Mesendoderm (in vitro differentiated cells): Measurements from ENCODE around the gene VPS8.
A peak's percentile ranks its signal among the peaks of the same experiment; 100 is the strongest.

Experiments
- DNase-seq: peaks from one replicate; pipeline ENCODE4 v3.0.0; 2013
- H2AK5ac ChIP-seq: 2 replicates; pipeline ENCODE4 v1.6.1; 2013; ENCODE audit warnings: low read length, inconsistent platforms
- H2BK120ac ChIP-seq: 2 replicates; pipeline ENCODE4 v1.6.1; 2013; ENCODE audit warnings: low read depth, mild to moderate bottlenecking, low read length, moderate library complexity, mixed read lengths
- H2BK15ac ChIP-seq: replicated peaks from 2 replicates; pipeline ENCODE4 v1.6.1; 2013; ENCODE audit warnings: low read depth, mild to moderate bottlenecking, moderate library complexity
- H2BK5ac ChIP-seq: 2 replicates; pipeline ENCODE4 v1.6.1; 2013; ENCODE audit warnings: low read length, inconsistent platforms
- H3K18ac ChIP-seq: 2 replicates; pipeline ENCODE4 v1.6.1; 2013; ENCODE audit warnings: mild to moderate bottlenecking, low read length, mixed read lengths
- H3K23ac ChIP-seq: one replicate; pipeline ENCODE4 v1.6.1; 2013; ENCODE audit warnings: low read length
- H3K27ac ChIP-seq: 2 replicates; pipeline ENCODE4 v1.5.1; 2013; ENCODE audit warnings: low read depth, mild to moderate bottlenecking, inconsistent platforms, low read length, moderate library complexity
- H3K27me3 ChIP-seq: 2 replicates; pipeline ENCODE4 v1.6.1; 2013; ENCODE audit warnings: low read length, control low read depth, mild to moderate bottlenecking, inconsistent platforms; ENCODE audit not compliant: insufficient read depth, poor library complexity
- H3K36me3 ChIP-seq: 2 replicates; pipeline ENCODE4 v1.6.1; 2013; ENCODE audit warnings: low read length, inconsistent platforms; ENCODE audit not compliant: control insufficient read depth, insufficient read depth
- H3K4ac ChIP-seq: one replicate; pipeline ENCODE4 v1.6.1; 2013; ENCODE audit warnings: low read depth, mild to moderate bottlenecking, low read length, moderate library complexity
- H3K4me1 ChIP-seq: 2 replicates; pipeline ENCODE4 v1.6.1; 2013; ENCODE audit warnings: low read depth, low read length, inconsistent platforms; ENCODE audit not compliant: control insufficient read depth
- H3K4me2 ChIP-seq: 2 replicates; pipeline ENCODE4 v1.6.1; 2013; ENCODE audit warnings: low read length
- H3K4me3 ChIP-seq: 2 replicates; pipeline ENCODE4 v1.5.1; 2013; ENCODE audit warnings: mild to moderate bottlenecking, low read length
- H3K56ac ChIP-seq: one replicate; pipeline ENCODE4 v1.6.1; 2013; ENCODE audit warnings: low read length
- H3K79me1 ChIP-seq: 2 replicates; pipeline ENCODE4 v1.6.1; 2013; ENCODE audit warnings: low read length, inconsistent platforms
- H3K79me2 ChIP-seq: 2 replicates; pipeline ENCODE4 v1.6.1; 2013; ENCODE audit warnings: mild to moderate bottlenecking, low read length; ENCODE audit not compliant: control insufficient read depth, insufficient read depth
- H3K9ac ChIP-seq: 2 replicates; pipeline ENCODE4 v1.6.1; 2013; ENCODE audit warnings: low read length, inconsistent platforms
- H4K5ac ChIP-seq: one replicate; pipeline ENCODE4 v1.6.1; 2013; ENCODE audit warnings: low read length
- H4K8ac ChIP-seq: one replicate; pipeline ENCODE4 v1.6.1; 2013; ENCODE audit warnings: low read depth, mild to moderate bottlenecking, control low read depth, low read length, moderate library complexity
- WGBS: extraction: QIAGEN DNeasy Blood & Tissue Kit; methylation state at CpG from one replicate; pipeline ENCODE4 v1.1.7; 2013; ENCODE audit warnings: low lambda C conversion rate, missing lambda C conversion rate; ENCODE audit not compliant: insufficient coverage; ENCODE audit errors: extremely low coverage; 5-methylcytosine and 5-hydroxymethylcytosine counted together

VPS8 gene

GRCh38 chr3:184796551-184796950 is 15.4 kb upstream of the VPS8 start:
- no CpG with 5 or more reads among the region's 8 CpGs for WGBS
- Histone ChIP-seq H3K4me1 (peaks cover 7% of the 10 kb centered on the region), H3K36me3 (no peaks in the 10 kb centered on the region), H3K79me1 (no peaks in the 10 kb centered on the region), H2AK5ac (no peak overlapping the region), H3K18ac (peak overlapping the region; percentile 52), H3K56ac (peak overlapping the region; percentile 38), H2BK120ac (no peak overlapping the region), H3K4me2 (no peak overlapping the region), H4K8ac (no peak overlapping the region), H2BK5ac (peak overlapping the region; percentile 6), H3K79me2 (no peaks in the 10 kb centered on the region), H3K4ac (peak overlapping the region; percentile 49), H4K5ac (no peak overlapping the region), H3K23ac (no peak overlapping the region), H3K9ac (peak overlapping the region; percentile 14), H3K27ac (peak overlapping the region; percentile 60), H3K27me3 (no peaks in the 10 kb centered on the region), H3K4me3 (no peak overlapping the region), H2BK15ac (no peak overlapping the region)
- DNase-seq: peak; percentile 96

- no peak overlapping the region for H3K18ac ChIP-seq
- no peak overlapping the region for H4K5ac ChIP-seq
- H3K27me3 ChIP-seq: no peaks in the 10 kb centered on the region
- H3K79me1 ChIP-seq: no peaks in the 10 kb centered on the region
- no peaks in the 10 kb centered on the region for H3K36me3 ChIP-seq
- no peak overlapping the region for H4K8ac ChIP-seq
- no peak overlapping the region for H2BK15ac ChIP-seq
- no peaks in the 10 kb centered on the region for H3K79me2 ChIP-seq
- H3K4me3 ChIP-seq: no peak overlapping the region
- no CpG with 5 or more reads among the region's 3 CpGs for WGBS
- no peak overlapping the region for H3K9ac ChIP-seq
- H3K23ac ChIP-seq: no peak overlapping the region
- H3K4me2 ChIP-seq: no peak overlapping the region
- H3K4ac ChIP-seq: no peak overlapping the region
- H3K27ac ChIP-seq: peak overlapping the region; percentile 13
- H2AK5ac ChIP-seq: peak overlapping the region; percentile 70
- peak overlapping the region; percentile 26 for H3K56ac ChIP-seq
- no peak overlapping the region for H2BK5ac ChIP-seq
- DNase-seq: no peak
- H2BK120ac ChIP-seq: no peak overlapping the region
- H3K4me1 ChIP-seq: peaks cover 6% of the 10 kb centered on the region
Measured at GRCh38 chr3:184796954-184797353, 15.0 kb upstream of the VPS8 start.

GRCh38 chr3:184798120-184798519 is 13.8 kb upstream of the VPS8 start:
- no peaks in the 10 kb centered on the region for H3K79me1 ChIP-seq
- no peak overlapping the region for H3K23ac ChIP-seq
- H3K79me2 ChIP-seq: no peaks in the 10 kb centered on the region
- no peak overlapping the region for H3K9ac ChIP-seq
- no peak overlapping the region for H3K4ac ChIP-seq
- no CpG with 5 or more reads among the region's 3 CpGs for WGBS
- no peak overlapping the region for H3K27ac ChIP-seq
- H3K27me3 ChIP-seq: no peaks in the 10 kb centered on the region
- H2AK5ac ChIP-seq: no peak overlapping the region
- H4K8ac ChIP-seq: no peak overlapping the region
- DNase-seq: no peak
- H3K4me1 ChIP-seq: peaks cover 6% of the 10 kb centered on the region
- no peak overlapping the region for H3K56ac ChIP-seq
- no peak overlapping the region for H2BK15ac ChIP-seq
- no peak overlapping the region for H3K4me2 ChIP-seq
- no peak overlapping the region for H2BK120ac ChIP-seq
- no peak overlapping the region for H4K5ac ChIP-seq
- H3K36me3 ChIP-seq: no peaks in the 10 kb centered on the region
- no peak overlapping the region for H3K18ac ChIP-seq
- no peak overlapping the region for H2BK5ac ChIP-seq
- no peak overlapping the region for H3K4me3 ChIP-seq

GRCh38 chr3:184800349-184800930 is 11.5 kb upstream of the VPS8 start:
- no peaks in the 10 kb centered on the region for H3K36me3 ChIP-seq
- no peak overlapping the region for H3K27ac ChIP-seq
- no peak overlapping the region for H4K5ac ChIP-seq
- H3K4me1 ChIP-seq: peaks cover 6% of the 10 kb centered on the region
- no peak overlapping the region for H2BK15ac ChIP-seq
- H3K79me2 ChIP-seq: no peaks in the 10 kb centered on the region
- H3K56ac ChIP-seq: no peak overlapping the region
- H3K18ac ChIP-seq: no peak overlapping the region
- H2BK120ac ChIP-seq: no peak overlapping the region
- H3K4me2 ChIP-seq: no peak overlapping the region
- no peak overlapping the region for H4K8ac ChIP-seq
- WGBS: no CpG with 5 or more reads among the region's 6 CpGs
- H3K79me1 ChIP-seq: no peaks in the 10 kb centered on the region
- no peak overlapping the region for H3K4me3 ChIP-seq
- no peak overlapping the region for H3K23ac ChIP-seq
- H3K27me3 ChIP-seq: no peaks in the 10 kb centered on the region
- H2BK5ac ChIP-seq: no peak overlapping the region
- no peak overlapping the region for H2AK5ac ChIP-seq
- H3K9ac ChIP-seq: no peak overlapping the region
- no peak overlapping the region for H3K4ac ChIP-seq
- no peak for DNase-seq

DNA sequence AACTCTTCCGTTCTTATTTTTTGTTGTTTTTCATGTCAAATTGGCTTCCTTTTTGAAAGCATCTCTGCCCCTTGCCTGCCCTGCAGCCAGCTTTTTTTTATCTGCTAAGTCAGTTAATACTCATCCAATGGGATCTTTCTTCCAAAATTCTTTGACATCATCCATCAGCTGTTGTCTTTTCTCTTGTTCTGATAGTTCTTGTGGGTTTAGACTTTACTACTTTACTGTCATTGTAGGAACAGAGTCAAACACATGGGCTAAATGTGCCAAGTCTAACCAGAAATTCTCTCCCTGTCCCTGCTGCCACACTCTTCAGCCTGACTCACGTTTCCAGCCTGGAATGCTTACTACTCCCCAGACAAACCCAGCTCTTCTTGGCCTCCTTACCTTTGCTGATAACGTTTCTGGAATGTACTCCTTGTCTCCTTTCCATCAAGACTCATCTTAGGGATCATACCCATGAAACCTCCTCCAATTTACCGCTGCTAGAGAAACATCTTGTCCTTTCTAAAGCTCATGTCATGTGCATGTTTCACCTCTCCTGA is 10.7 kb upstream of the VPS8 start:
- Histone ChIP-seq H3K56ac (peak overlapping the region; percentile 17), H4K8ac (no peak overlapping the region)

GRCh38 chr3:184802150-184802549 is 9.8 kb upstream of the VPS8 start:
- no peak overlapping the region for H2AK5ac ChIP-seq
- WGBS: no CpG with 5 or more reads among the region's 4 CpGs
- H3K4me2 ChIP-seq: no peak overlapping the region
- H3K27ac ChIP-seq: no peak overlapping the region
- no peak overlapping the region for H4K5ac ChIP-seq
- no peak overlapping the region for H2BK5ac ChIP-seq
- no peak overlapping the region for H3K56ac ChIP-seq
- H3K79me2 ChIP-seq: no peaks in the 10 kb centered on the region
- no peak for DNase-seq
- no peak overlapping the region for H3K23ac ChIP-seq
- H3K27me3 ChIP-seq: no peaks in the 10 kb centered on the region
- H3K18ac ChIP-seq: no peak overlapping the region
- H2BK120ac ChIP-seq: no peak overlapping the region
- no peak overlapping the region for H2BK15ac ChIP-seq
- H3K4me1 ChIP-seq: no peaks in the 10 kb centered on the region
- no peak overlapping the region for H3K4me3 ChIP-seq
- no peaks in the 10 kb centered on the region for H3K79me1 ChIP-seq
- H3K9ac ChIP-seq: no peak overlapping the region
- no peak overlapping the region for H4K8ac ChIP-seq
- no peaks in the 10 kb centered on the region for H3K36me3 ChIP-seq
- H3K4ac ChIP-seq: no peak overlapping the region

More for the DNA sequence above, 10.7 kb upstream of the VPS8 start:
- H2BK15ac ChIP-seq: no peak overlapping the region
- no peak overlapping the region for H3K4me2 ChIP-seq
- no peak overlapping the region for H2BK120ac ChIP-seq
- no peak overlapping the region for H3K18ac ChIP-seq
- H3K23ac ChIP-seq: no peak overlapping the region
- H3K4me1 ChIP-seq: peaks cover 4% of the 10 kb centered on the region
- no peak overlapping the region for H3K9ac ChIP-seq
- H2BK5ac ChIP-seq: no peak overlapping the region
- H3K27ac ChIP-seq: no peak overlapping the region
- H4K5ac ChIP-seq: no peak overlapping the region
- no peaks in the 10 kb centered on the region for H3K79me1 ChIP-seq
- no peak overlapping the region for H3K4me3 ChIP-seq
- no peak for DNase-seq
- H3K36me3 ChIP-seq: no peaks in the 10 kb centered on the region
- no peaks in the 10 kb centered on the region for H3K27me3 ChIP-seq
- no peaks in the 10 kb centered on the region for H3K79me2 ChIP-seq
- WGBS: no CpG with 5 or more reads among the region's 4 CpGs
- peak overlapping the region; percentile 43 for H2AK5ac ChIP-seq
- H3K4ac ChIP-seq: no peak overlapping the region
